ENCODE data around the gene SAMD11.

SAMD11 gene

DNA sequence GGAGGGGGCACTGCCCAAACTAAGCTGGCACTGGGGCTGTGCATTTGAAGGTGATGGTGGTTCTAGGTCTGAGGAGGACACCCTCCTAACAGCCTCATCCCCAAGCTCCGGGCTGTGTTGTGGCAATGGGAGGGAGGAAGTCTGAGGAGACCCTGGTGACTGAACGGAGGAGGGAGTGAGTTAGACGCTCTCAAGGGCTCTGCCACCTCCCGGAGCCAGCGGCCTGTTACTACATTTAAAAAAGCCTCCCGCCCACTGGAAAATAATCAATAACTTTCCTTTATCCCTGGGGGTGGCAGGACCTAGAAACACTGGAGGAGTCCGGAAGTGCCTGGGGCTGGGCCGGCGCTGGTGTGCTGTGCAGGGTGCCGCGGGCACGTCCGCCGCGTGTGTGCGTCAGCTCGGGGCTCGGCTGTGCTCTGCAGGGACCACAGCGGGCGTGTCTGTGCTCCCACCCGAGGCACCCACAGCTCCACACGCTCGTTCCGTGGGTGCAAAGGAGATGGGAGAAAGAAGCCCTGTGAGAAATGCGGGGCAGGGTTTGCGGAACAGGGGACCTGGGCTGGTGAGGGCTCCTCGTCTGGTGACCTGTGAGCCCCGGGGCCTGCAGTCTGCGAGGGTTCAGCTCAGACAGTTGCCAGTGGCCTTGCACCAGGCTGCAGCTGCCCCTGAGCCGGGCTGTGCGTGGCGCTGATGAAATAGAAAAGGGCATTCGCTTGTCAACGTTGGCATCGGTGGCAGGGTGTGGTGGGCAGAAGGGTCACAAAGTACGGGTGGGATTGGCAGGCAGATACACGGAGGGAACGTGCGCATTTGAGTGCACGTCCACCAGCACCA lies 5.3 kb downstream of the SAMD11 start:
- no peak overlapping the region for H3K4me3 ChIP-seq (ENCODE audit: low read length)
- TF ChIP-seq, protein P1, sequence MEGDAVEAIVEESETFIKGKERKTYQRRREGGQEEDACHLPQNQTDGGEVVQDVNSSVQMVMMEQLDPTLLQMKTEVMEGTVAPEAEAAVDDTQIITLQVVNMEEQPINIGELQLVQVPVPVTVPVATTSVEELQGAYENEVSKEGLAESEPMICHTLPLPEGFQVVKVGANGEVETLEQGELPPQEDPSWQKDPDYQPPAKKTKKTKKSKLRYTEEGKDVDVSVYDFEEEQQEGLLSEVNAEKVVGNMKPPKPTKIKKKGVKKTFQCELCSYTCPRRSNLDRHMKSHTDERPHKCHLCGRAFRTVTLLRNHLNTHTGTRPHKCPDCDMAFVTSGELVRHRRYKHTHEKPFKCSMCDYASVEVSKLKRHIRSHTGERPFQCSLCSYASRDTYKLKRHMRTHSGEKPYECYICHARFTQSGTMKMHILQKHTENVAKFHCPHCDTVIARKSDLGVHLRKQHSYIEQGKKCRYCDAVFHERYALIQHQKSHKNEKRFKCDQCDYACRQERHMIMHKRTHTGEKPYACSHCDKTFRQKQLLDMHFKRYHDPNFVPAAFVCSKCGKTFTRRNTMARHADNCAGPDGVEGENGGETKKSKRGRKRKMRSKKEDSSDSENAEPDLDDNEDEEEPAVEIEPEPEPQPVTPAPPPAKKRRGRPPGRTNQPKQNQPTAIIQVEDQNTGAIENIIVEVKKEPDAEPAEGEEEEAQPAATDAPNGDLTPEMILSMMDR (conservative IDR thresholded peaks at IDR 0.05; ENCODE audit: low read depth, low read length), result no peak
- DNase-seq (ENCODE audit: low read depth), result no peak

DNA sequence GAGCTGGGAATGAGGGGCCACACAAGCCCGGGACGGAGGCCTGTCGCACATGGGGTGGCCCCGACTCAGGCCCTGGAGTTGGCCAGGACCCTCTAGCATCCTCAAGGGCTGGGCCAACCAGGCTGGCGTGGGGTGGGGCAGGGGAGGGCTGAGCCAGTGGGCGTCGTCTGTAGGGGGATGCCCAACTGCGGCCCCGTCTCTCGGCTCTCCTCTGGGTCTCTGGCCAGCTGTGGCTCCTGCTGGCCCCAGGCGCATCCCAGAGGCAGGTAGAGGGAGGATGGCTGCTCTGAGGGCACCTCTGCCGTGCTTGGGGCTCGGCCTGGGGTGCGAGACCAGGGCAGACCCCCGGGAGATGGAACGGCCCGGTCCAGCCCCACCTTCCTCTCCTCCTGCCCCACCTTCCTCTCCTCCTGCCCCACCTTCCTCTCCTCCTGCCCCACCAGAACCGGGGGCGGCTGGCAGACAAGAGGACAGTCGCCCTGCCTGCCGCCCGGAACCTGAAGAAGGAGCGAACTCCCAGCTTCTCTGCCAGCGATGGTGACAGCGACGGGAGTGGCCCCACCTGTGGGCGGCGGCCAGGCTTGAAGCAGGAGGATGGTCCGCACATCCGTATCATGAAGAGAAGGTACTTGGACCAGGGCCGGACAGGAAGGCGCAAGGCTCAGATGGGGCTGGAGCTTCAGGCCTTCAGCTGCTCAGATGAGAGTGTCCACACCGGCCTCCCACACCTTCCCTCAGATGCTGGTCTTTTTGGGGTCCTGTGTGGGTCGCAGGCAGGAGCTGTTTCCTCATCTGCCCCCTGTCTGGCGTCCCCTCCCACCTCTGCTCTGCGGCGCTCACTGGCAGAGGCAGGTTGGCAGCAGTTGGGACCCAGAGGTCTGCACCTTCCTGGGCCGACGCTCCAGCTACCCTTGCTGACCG lies 6.2 kb downstream of the SAMD11 start:
- H3K4me3 ChIP-seq (ENCODE audit: low read length), result no peak overlapping the region
- no peak for DNase-seq (ENCODE audit: low read depth)
- TF ChIP-seq, protein P1 (conservative IDR thresholded peaks at IDR 0.05; ENCODE audit: low read depth, low read length), result no peak

DNA sequence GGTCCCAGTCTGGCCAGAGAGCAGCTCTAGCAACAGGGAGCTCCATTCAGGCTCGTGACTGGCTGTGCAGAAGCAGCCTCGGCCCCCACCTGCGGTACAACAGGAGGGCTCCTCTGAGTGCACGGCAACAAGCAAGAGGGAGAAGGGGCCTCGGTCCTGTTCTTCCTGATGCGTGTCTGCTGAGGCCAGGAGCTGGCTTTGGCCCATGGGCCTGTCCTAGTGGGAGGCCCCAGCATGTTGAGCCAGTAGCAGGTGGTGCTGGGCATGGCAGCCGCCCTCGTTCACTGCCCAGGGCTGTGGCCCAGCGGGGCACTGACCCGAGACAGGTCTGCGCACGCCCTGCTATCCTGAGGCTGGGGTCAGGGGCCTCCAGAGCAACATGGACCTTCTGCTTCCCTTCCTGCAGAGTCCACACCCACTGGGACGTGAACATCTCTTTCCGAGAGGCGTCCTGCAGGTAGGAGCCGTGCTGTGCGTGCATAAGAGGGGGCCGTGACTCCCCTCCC lies 7.0 kb downstream of the SAMD11 start:
- no peak overlapping the region for H3K4me3 ChIP-seq (ENCODE audit: low read length)
- TF ChIP-seq, protein P1 (conservative IDR thresholded peaks at IDR 0.05; ENCODE audit: low read depth, low read length), result no peak
- no peak for DNase-seq (ENCODE audit: low read depth)

DNA sequence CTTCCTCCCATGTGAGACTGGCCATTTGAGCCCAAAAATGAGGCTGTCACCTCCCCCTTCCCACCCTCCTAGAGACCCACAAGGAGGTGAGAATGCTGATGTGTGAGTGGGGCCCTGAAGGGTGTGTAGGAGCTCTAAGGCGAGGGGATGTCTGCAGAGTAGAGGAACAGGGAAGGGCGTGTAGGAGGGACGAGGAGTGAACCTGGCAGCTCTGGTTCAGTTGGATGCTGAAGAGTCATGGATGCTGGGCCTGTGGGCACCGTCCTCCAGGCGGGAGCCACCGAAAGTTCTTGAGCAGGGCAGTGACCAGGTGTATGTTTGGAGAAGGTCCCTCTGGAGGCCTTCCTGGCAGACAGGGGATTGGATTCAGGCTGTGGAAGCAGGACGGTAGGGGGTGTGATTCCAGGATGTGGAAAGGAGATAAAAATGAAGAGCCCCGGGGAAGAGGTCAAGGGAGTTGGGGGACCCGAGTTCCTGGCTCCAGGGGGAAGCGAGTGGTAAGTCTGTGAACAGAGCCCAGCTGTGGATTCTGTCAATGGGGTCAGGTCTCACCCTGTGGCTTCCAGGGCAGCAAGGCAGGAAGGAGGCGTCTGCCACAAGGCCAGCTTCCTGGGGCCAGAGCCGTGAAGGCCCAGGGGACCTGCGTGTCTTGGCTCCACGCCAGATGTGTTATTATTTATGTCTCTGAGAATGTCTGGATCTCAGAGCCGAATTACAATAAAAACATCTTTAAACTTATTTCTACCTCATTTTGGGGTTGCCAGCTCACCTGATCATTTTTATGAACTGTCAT lies 7.9 kb downstream of the SAMD11 start:
- TF ChIP-seq, protein P1 (conservative IDR thresholded peaks at IDR 0.05; ENCODE audit: low read depth, low read length), result no peak
- H3K4me3 ChIP-seq (ENCODE audit: low read length), result no peak overlapping the region

DNA sequence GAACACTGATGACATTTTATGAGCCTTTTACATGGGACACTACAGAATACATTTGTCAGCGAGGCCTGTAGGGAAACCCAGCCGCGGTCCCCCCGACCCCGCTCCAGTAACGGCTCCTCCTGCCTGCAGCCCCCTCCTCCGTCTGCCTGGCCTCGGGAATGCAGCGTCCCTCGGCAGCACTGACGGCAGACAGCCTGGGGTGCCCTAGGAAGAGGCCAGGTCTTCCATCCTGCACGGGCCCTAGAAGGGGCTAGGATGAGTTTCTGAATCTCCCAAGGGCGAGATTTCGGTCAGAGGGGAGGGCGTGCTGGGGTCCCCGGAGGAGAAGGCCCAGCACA lies 8.4 kb downstream of the SAMD11 start:
- TF ChIP-seq, protein P1 (conservative IDR thresholded peaks at IDR 0.05; ENCODE audit: low read depth, low read length), result no peak
- no peak for DNase-seq (ENCODE audit: low read depth)
- no peak overlapping the region for H3K4me3 ChIP-seq (ENCODE audit: low read length)

More for the DNA sequence above, 7.9 kb downstream of the SAMD11 start:
- no peak for DNase-seq (ENCODE audit: low read depth)

DNA sequence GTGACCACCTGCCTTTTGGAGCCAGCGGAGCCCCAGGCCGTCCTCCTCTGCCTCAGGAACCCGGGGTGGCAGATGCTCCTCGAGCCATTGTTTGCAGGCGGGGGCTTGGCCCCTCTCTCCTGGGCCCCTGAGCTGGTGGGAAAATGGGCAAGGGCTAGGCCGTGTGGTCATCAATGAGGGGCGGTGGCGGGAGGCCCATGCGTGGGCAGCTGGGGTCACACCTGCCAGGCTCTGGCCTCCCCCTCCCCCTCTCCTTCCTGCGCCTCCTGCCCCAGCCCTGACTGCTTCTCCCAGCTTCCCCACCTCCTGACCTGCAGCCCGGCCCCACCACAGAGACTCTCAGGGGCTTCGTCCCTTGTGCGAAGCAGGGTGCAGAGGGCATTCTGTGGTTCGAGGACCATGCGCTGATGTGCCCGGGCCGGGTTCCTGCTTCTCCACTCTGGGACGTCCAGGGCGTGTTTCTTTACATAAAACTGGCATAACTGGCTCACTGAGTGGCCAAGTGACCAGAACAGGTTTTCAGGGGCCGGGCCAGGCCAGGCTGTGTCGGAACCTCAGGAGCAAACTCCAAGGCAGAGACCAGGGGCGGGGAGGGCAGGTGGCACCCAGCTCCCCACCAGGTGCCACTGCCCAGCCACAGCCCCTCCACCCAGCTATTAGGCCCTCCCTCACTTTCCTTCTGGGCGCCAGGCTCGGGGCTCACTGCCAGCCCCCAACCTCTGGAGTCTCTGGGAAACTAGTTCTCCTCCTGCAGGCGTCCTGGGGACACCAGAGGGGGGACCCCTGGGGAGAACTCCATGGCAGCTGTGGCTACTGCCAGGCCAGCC lies 9.3 kb downstream of the SAMD11 start:
- TF ChIP-seq, protein P1 (conservative IDR thresholded peaks at IDR 0.05; ENCODE audit: low read depth, low read length), result no peak

More for the DNA sequence above, 9.3 kb downstream of the SAMD11 start:
- H3K4me3 ChIP-seq (ENCODE audit: low read length), result no peak overlapping the region
- DNase-seq (ENCODE audit: low read depth), result no peak
